Activated CD4-positive, alpha-beta memory T cell treated with anti-CD3 and anti-CD28 coated beads, Interleukin-2, amount 10 ng/mL, durations not matched to agents 7 days and 5 days (primary cell): ENCODE data around the gene SMAD7. TPM values are rescaled to one million over a fixed set of nuclear protein-coding genes. Genes with fewer than 3 reads are reported as not detected.

ENCODE experiments used
- CTCF ChIA-PET: fragments of 350-600 bp; sonication (Branson Sonifier 250); formaldehyde crosslinking; loops from one replicate; lab custom pipeline; 2021; ENCODE audit warnings: antibody characterized with exemption, inconsistent platforms; lab: Charles Lee
- POLR2A ChIA-PET: fragments of 350-600 bp; sonication (Branson Sonifier 250); formaldehyde crosslinking; loops from one replicate; lab custom pipeline; 2021; ENCODE audit warnings: antibody characterized with exemption; lab: Charles Lee
- DNase-seq: peaks from one replicate; pipeline ENCODE4 v3.0.0-alpha.2; 2020
- H3K27ac Mint-ChIP-seq: one replicate; pipeline ENCODE4 v1.8.0; 2021; ENCODE audit warnings: mild to moderate bottlenecking, mixed read lengths
- H3K27me3 Mint-ChIP-seq: one replicate; pipeline ENCODE4 v1.8.0; 2021; ENCODE audit warnings: mixed read lengths
- H3K36me3 Mint-ChIP-seq: one replicate; pipeline ENCODE4 v1.8.0; 2021; ENCODE audit warnings: low read depth, mixed read lengths
- H3K4me1 Mint-ChIP-seq: one replicate; pipeline ENCODE4 v1.8.0; 2021; ENCODE audit warnings: mixed read lengths
- H3K4me3 Mint-ChIP-seq: one replicate; pipeline ENCODE4 v1.8.0; 2021; ENCODE audit warnings: mild to moderate bottlenecking, mixed read lengths
- H3K9me3 Mint-ChIP-seq: one replicate; pipeline ENCODE4 v1.8.0; 2021; ENCODE audit warnings: mixed read lengths
- total RNA-seq, 2 experiments: library from RNA; stranded (reverse); gene quantifications; one replicate each; pipeline ENCODE4 v1.2.3, GENCODE V29; 2021

SMAD7 gene
- total RNA-seq, 2 experiments from 2014 or later: 30.0 to 31.0 TPM

DNA sequence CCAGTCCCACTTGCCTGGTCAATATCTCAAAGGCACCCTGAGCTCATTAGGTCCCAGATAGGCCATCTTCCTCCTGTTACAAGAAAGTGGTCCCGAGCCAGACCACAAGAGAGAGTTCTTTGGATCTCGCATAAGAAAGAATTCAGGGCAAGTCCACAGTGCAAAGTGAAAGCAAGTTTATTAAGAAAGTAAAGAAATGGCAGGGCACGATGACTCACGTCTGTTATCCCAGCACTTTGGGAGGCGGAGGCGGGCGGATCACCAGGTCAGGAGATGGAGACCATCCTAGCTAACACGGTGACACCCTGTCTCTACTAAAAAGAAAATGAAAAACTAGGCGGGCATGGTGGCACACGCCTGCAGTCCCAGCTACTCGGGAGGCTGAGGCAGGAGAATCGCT, 10.8 kb upstream of the SMAD7 start:
- Mint-ChIP-seq H3K27me3 (peaks cover 27% of the 10 kb centered on the region), H3K36me3 (no peaks in the 10 kb centered on the region), H3K27ac (no peak overlapping the region), H3K9me3 (no peaks in the 10 kb centered on the region), H3K4me1 (peaks cover 9% of the 10 kb centered on the region), H3K4me3 (no peak overlapping the region)
- ChIA-PET POLR2A (interaction anchor here (0.9 kb wide), 1 partner anchor 10 kb away, joined by 3 read pairs; no protein-coding TSS in a partner anchor), CTCF (interaction anchor here (0.6 to 0.7 kb wide), 2 partner anchors 284 to 1134 kb away, joined by 3 read pairs; no protein-coding TSS in a partner anchor)
- DNase-seq: no peak

DNA sequence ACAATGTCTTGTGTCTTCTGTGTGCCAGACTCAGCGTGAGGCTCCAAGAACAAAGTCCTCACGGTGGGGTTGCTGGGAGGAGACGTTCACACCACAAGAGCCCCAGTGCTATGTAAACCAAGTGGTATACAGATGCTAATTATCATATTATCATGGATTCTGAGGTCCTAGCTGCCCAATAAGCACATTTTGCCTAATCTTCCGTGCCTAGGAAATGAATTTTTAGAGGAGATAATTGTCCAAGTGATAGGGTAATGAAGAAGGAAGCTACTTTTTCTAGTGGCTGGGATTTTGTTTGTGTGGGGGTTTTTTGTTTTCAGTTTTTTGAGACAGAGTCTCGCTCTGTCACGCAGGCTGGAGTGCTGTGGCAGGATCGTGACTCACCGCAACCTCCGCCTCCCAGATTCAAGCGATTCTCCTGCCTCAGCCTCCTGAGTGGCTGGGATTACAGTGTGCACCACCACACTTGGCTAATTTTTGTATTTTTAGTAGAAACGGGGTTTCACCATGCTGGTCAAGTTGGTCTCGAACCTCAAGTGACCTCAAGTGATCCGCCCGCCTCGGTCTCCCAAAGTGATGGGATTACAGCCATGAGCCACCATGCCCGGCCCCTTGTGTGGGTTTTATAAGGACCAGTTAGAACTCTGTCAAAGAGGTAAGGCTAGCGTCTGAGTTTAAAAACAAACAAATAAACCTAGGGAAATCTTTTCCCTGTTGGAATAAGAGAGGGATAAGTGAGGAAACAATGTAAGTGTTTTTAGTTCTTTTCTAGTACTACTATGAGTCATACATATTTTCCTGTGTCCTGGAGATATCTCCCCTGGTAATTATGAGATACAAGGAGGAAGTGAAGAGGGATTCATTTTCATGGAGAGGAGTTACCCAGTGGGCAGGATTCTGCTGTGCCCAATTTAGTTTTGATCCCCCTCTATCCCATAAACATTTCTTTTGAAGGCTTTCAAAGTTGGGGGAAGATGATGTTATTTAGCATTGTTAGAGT, 9.5 kb upstream of the SMAD7 start:
- DNase-seq: no peak
- H3K36me3 Mint-ChIP-seq: no peaks in the 10 kb centered on the region
- no peaks in the 10 kb centered on the region for H3K9me3 Mint-ChIP-seq
- peaks cover 22% of the 10 kb centered on the region for H3K4me1 Mint-ChIP-seq
- peaks cover 23% of the 10 kb centered on the region for H3K27me3 Mint-ChIP-seq
- no peak overlapping the region for H3K4me3 Mint-ChIP-seq
- ChIA-PET CTCF (interaction anchor here (0.8 kb wide), 1 partner anchor 10 kb away, joined by 4 read pairs; no protein-coding TSS in a partner anchor), POLR2A (no interaction called here)
- no peak overlapping the region for H3K27ac Mint-ChIP-seq

DNA sequence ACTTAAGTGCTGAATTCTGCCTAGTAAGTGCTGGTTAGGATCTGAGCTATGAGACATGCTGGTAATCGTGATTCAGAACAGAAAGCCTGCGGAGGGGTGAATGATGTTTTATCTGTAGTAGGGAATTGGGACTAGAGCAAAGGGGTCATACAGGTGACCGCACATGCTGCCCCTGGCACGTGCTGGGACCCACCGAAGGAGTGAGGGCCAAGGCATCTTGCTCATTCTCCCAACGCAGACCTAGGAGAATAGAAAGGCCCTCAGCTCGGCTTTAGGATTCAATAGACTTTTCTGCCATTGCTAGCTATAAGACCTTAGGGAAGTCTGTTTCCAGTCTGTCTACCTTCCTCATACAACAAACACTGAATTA, 8.8 kb upstream of the SMAD7 start:
- Mint-ChIP-seq H3K27me3 (peaks cover 23% of the 10 kb centered on the region), H3K4me3 (no peak overlapping the region), H3K4me1 (peaks cover 26% of the 10 kb centered on the region), H3K9me3 (no peaks in the 10 kb centered on the region), H3K36me3 (no peaks in the 10 kb centered on the region), H3K27ac (no peak overlapping the region)
- CTCF ChIA-PET: interaction anchor here (0.8 to 2.2 kb wide), 2 partner anchors 8 to 11 kb away, joined by 4 to 5 read pairs; no protein-coding TSS in a partner anchor
- POLR2A ChIA-PET: no interaction called here
- DNase-seq: no peak

- DNase-seq: no peak
- peaks cover 23% of the 10 kb centered on the region for H3K27me3 Mint-ChIP-seq
- no peak overlapping the region for H3K4me3 Mint-ChIP-seq
- peaks cover 30% of the 10 kb centered on the region for H3K4me1 Mint-ChIP-seq
- no peak overlapping the region for H3K27ac Mint-ChIP-seq
- ChIA-PET CTCF (interaction anchor here (0.8 to 2.2 kb wide), 2 partner anchors 9 to 11 kb away, joined by 4 to 5 read pairs; no protein-coding TSS in a partner anchor), POLR2A (no interaction called here)
- H3K36me3 Mint-ChIP-seq: no peaks in the 10 kb centered on the region
- no peaks in the 10 kb centered on the region for H3K9me3 Mint-ChIP-seq
Observed at GRCh38 chr18:48958951-48959350, 8.2 kb upstream of the SMAD7 start.

DNA sequence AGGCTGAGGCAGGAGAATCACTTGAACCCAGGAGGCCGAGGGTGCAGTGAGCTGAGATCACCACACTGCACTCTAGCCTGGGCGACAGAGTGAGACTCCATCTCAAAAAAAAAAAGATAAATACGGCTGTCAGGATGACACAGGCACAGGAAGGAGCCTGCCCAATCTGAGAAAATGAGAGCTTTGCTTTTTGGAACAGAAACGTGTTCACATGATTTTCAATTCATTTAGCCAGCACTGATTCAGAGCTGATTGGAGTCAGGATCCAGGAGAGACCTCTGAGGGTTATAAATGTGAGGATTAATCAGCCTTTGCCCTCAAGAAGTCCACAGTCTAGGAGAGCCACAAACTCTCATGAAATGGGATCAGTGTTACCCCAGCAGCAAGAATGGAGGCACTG, 6.9 kb upstream of the SMAD7 start:
- H3K27me3 Mint-ChIP-seq: peaks cover 13% of the 10 kb centered on the region
- H3K4me1 Mint-ChIP-seq: peaks cover 33% of the 10 kb centered on the region
- H3K4me3 Mint-ChIP-seq: no peak overlapping the region
- no peaks in the 10 kb centered on the region for H3K9me3 Mint-ChIP-seq
- H3K27ac Mint-ChIP-seq: no peak overlapping the region
- no peak for DNase-seq
- ChIA-PET CTCF (interaction anchor here (2.2 kb wide), 1 partner anchor 10 kb away, joined by 5 read pairs; no protein-coding TSS in a partner anchor), POLR2A (interaction anchor here (1.0 kb wide), 1 partner anchor 10 kb away, joined by 3 read pairs; no protein-coding TSS in a partner anchor)
- no peaks in the 10 kb centered on the region for H3K36me3 Mint-ChIP-seq

DNA sequence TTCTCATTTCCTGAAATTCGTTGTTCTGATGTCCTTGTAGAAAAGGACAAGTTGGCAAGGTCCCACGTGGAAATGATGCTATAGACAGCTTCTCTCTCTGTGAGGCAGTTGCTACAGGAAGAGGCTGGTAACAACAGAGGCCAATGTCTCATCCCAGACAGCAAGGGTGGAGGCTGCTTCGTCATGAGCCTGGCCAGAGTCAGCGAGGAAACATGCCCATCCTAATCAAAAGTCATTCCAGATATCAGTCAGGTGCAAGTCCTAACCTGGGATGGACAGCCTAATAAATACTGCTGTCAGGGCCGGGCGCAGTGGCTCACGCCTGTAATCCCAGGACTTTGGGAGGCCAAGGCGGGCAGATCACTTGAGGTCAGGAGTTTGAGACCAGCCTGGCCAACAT, 6.4 kb upstream of the SMAD7 start:
- H3K27ac Mint-ChIP-seq: no peak overlapping the region
- no peaks in the 10 kb centered on the region for H3K9me3 Mint-ChIP-seq
- ChIA-PET POLR2A (interaction anchor here (1.0 kb wide), 1 partner anchor 9 kb away, joined by 3 read pairs; no protein-coding TSS in a partner anchor), CTCF (no interaction called here)
- peaks cover 33% of the 10 kb centered on the region for H3K4me1 Mint-ChIP-seq
- H3K36me3 Mint-ChIP-seq: no peaks in the 10 kb centered on the region
- no peak overlapping the region for H3K4me3 Mint-ChIP-seq
- H3K27me3 Mint-ChIP-seq: peaks cover 8% of the 10 kb centered on the region
- DNase-seq: no peak

GRCh38 chr18:48956356-48956755, 5.6 kb upstream of the SMAD7 start:
- H3K27me3 Mint-ChIP-seq: peaks cover 4% of the 10 kb centered on the region
- no peaks in the 10 kb centered on the region for H3K36me3 Mint-ChIP-seq
- H3K4me3 Mint-ChIP-seq: no peak overlapping the region
- POLR2A ChIA-PET: interaction anchor here (1.2 to 1.3 kb wide), 2 partner anchors 14 to 18 kb away, joined by 3 read pairs; no protein-coding TSS in a partner anchor
- CTCF ChIA-PET: interaction anchor here (0.8 to 1.3 kb wide), 2 partner anchors 16 to 253 kb away, joined by 3 to 4 read pairs; no protein-coding TSS in a partner anchor
- H3K27ac Mint-ChIP-seq: no peak overlapping the region
- H3K4me1 Mint-ChIP-seq: peaks cover 34% of the 10 kb centered on the region
- no peaks in the 10 kb centered on the region for H3K9me3 Mint-ChIP-seq
- DNase-seq: no peak

- Mint-ChIP-seq H3K36me3 (no peaks in the 10 kb centered on the region), H3K27ac (no peak overlapping the region), H3K9me3 (no peaks in the 10 kb centered on the region), H3K4me3 (no peak overlapping the region), H3K27me3 (peaks cover 4% of the 10 kb centered on the region), H3K4me1 (peaks cover 34% of the 10 kb centered on the region)
- DNase-seq: no peak
- ChIA-PET POLR2A (interaction anchor here (1.2 to 1.3 kb wide), 2 partner anchors 14 to 18 kb away, joined by 3 read pairs; no protein-coding TSS in a partner anchor), CTCF (interaction anchor here (0.6 to 1.3 kb wide), 5 partner anchors 16 to 254 kb away, joined by 3 to 4 read pairs (median 3); no protein-coding TSS in a partner anchor)
Observed at GRCh38 chr18:48955830-48956261, 5.1 kb upstream of the SMAD7 start.

DNA sequence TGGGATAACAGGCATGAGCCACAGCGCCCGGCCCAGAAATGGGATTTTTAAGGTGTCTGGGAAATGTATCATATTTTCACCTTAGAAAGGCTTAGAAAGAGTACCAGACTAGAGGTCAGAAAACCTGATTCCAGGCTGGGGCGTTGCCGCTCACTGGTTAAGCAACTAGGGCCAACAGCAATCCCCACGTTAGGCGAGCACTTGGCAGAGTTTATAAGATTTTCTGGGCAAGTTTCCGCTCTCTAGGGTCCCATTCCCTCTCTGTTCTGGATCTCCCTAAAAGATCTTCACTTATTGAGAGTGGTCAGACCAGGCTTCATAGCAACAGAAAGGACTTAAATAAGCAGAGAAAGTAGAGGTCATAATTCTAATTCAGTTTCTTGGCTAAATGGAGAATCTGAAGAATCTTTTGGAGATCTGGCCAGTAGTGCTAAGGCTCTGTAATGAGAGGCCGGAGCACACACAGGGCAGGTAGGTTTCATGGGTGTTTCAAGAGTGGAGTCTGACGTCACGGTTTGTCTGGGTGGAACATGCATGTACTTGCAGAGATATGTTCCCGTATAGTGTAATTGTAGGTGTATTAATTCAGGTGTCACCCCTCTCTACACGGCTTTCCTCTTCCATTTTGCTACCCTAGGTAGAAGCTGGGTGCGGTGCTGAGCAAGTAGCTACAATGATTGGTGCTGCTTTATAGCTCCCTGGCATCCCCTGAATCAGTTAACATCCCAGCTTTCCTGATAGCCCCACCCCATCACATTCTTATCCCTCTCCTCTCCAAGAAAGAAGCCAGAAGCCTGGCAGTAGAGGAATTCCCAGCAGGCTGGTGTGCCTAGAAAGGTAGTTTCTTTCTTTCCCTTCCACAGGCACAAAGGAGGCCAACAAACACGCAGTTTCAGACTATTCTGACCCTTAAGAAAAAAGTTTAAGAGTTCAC, 4.4 kb upstream of the SMAD7 start:
- H3K9me3 Mint-ChIP-seq: no peaks in the 10 kb centered on the region
- H3K27me3 Mint-ChIP-seq: peaks cover 4% of the 10 kb centered on the region
- H3K27ac Mint-ChIP-seq: no peak overlapping the region
- ChIA-PET POLR2A (interaction anchor here (1.2 to 1.3 kb wide), 2 partner anchors 13 to 17 kb away, joined by 3 read pairs; no protein-coding TSS in a partner anchor), CTCF (interaction anchor here (0.6 to 1.3 kb wide), 5 partner anchors 15 to 255 kb away, joined by 3 to 4 read pairs (median 3); no protein-coding TSS in a partner anchor)
- DNase-seq: no peak
- H3K4me3 Mint-ChIP-seq: no peak overlapping the region
- no peaks in the 10 kb centered on the region for H3K36me3 Mint-ChIP-seq
- peaks cover 34% of the 10 kb centered on the region for H3K4me1 Mint-ChIP-seq

DNA sequence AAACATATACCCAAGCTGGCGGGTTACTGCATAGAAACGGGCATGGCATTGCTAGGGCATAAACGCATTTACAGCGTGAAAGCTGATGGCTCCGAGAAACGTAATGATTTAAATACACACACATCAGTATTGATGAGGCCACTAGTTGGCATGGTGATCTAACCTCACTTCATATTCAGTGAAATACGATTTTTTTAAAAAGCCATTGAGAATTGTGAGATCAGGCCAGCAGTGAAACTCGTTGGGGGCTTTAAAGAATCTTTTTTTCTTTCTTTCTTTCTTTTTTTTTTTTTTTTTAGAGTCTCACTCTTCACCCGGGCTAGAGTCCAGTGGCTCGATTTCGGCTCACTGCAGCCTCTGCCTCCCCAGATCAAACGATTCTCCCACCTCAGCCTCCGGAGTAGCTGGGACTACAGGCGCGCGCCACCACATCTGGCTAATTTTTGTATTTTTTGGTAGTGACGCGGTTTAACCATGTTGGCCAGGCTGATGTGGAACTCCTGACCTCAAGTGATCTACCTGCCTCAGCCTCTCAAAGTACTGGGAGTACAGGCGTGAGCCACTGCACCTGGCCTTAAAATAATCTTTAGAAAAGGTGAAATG, 2.4 kb upstream of the SMAD7 start:
- no peaks in the 10 kb centered on the region for H3K27me3 Mint-ChIP-seq
- peaks cover 14% of the 10 kb centered on the region for H3K36me3 Mint-ChIP-seq
- H3K27ac Mint-ChIP-seq: no peak overlapping the region
- ChIA-PET POLR2A (interaction anchor here (1.0 to 3.1 kb wide), 10 partner anchors 12 to 170 kb away, joined by 3 to 37 read pairs (median 8); no protein-coding TSS in a partner anchor), CTCF (interaction anchor here (0.7 to 1.6 kb wide), 7 partner anchors 12 to 1476 kb away, joined by 3 to 6 read pairs (median 4); no protein-coding TSS in a partner anchor)
- H3K4me1 Mint-ChIP-seq: peaks cover 35% of the 10 kb centered on the region
- H3K4me3 Mint-ChIP-seq: peak overlapping the region; percentile 81
- H3K9me3 Mint-ChIP-seq: no peaks in the 10 kb centered on the region
- no peak for DNase-seq

DNA sequence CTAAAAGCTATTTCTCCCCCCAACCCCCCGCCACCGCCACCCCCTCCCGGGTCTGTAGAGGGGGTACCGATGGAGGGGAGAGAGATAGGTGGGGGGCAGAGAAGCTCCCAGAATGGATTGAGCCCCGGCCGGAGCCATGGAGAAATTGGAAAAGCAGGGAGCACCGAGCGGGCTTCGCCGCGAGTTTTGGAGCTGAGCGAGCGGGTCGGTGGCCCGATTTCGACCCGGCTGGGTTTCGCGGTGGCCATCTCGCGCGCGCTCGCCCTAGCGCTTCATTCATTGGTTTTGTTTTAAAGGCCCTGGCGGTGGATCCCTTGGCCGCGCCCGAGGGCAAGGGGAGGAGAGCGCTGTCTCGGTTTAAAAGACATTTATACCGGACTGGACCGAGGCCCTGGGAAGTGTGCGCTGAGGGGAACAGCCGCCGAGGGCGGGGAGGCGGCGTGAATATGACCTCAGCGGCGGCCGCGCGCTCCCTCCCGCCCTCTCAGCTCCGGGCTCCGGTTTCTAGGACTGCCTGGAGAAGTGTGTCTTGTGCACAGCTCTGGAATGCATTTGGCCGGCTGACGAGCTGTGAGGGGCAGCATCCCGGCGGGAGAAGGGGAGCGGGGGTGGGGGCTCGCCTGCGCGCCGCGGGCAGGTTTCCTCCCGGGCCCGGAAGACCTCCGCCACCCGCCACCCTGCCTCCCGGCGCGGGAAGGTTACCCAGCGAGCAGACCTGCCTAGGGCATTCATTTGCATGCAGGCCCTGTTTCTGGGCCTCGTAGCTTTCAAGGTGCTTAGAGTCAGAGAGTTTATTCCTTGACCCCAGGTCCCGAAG, 1.7 kb upstream of the SMAD7 start:
- peak; percentile 51 for DNase-seq
- H3K27me3 Mint-ChIP-seq: no peaks in the 10 kb centered on the region
- H3K4me3 Mint-ChIP-seq: peak overlapping the region; percentile 81
- peaks cover 43% of the 10 kb centered on the region for H3K4me1 Mint-ChIP-seq
- peaks cover 21% of the 10 kb centered on the region for H3K36me3 Mint-ChIP-seq
- peak overlapping the region; percentile 74 for H3K27ac Mint-ChIP-seq
- ChIA-PET CTCF (interaction anchor here (0.6 to 1.6 kb wide), 7 partner anchors 11 to 1476 kb away, joined by 3 to 6 read pairs (median 3); no protein-coding TSS in a partner anchor), POLR2A (interaction anchor here (1.0 to 3.1 kb wide), 16 partner anchors 9 to 1022 kb away, joined by 3 to 37 read pairs (median 6); no protein-coding TSS in a partner anchor)
- no peaks in the 10 kb centered on the region for H3K9me3 Mint-ChIP-seq
